WERI-Rb-1 (cell line): ENCODE measurements around the gene SLC35B1.

Source experiments
- DNase-seq: peaks from one replicate; pipeline ENCODE4 v3.0.0-alpha.2; 2020
- H3K27ac ChIP-seq: fragments of 250-450 bp; sonication (Bioruptor Pico); 2 replicates; pipeline ENCODE4 v1.5.1; 2020; ENCODE audit warnings: mild to moderate bottlenecking, moderate library complexity
- H3K27me3 ChIP-seq: fragments of 250-450 bp; sonication (Bioruptor Pico); 2 replicates; pipeline ENCODE4 v1.5.1; 2021; ENCODE audit warnings: mild to moderate bottlenecking, low read depth, moderate library complexity; ENCODE audit not compliant: insufficient read depth, severe bottlenecking
- H3K36me3 ChIP-seq: fragments of 250-450 bp; sonication (Bioruptor Pico); 2 replicates; pipeline ENCODE4 v1.5.1; 2020; ENCODE audit warnings: mild to moderate bottlenecking, moderate library complexity
- H3K4me3 ChIP-seq: 2 replicates; pipeline ENCODE4 v1.5.1; 2011; ENCODE audit warnings: low read depth, mild to moderate bottlenecking, control low read depth, low read length
- H3K9me3 ChIP-seq: fragments of 250-450 bp; sonication (Bioruptor Pico); 2 replicates; pipeline ENCODE4 v1.5.1; 2021; ENCODE audit warnings: mild to moderate bottlenecking, moderate library complexity; ENCODE audit not compliant: severe bottlenecking
- CTCF ChIP-seq: IDR thresholded peaks from 2 replicates; pipeline ENCODE4 v1.5.1; 2011; ENCODE audit warnings: low read depth, mild to moderate bottlenecking, control low read depth, inconsistent platforms, low read length

The SLC35B1 gene

GRCh38 chr17:49745175-49746139 is 37.7 kb upstream of the SLC35B1 start:
- H3K4me3 ChIP-seq, result no peak overlapping the region
- no peak for DNase-seq

GRCh38 chr17:49742166-49742638 is 34.4 kb upstream of the SLC35B1 start:
- peaks cover 4% of the 10 kb centered on the region; the same call in 1 of the 2 replicates for H3K36me3 ChIP-seq
- no peak for DNase-seq
- H3K4me3 ChIP-seq, result no peak overlapping the region
- H3K9me3 ChIP-seq, result no peaks in the 10 kb centered on the region
- H3K27ac ChIP-seq, result peak overlapping the region; percentile 78
- no peak for TF ChIP-seq CTCF
- H3K27me3 ChIP-seq, result no peaks in the 10 kb centered on the region

More at GRCh38 chr17:49745175-49746139, 37.7 kb upstream of the SLC35B1 start:
- H3K9me3 ChIP-seq, result no peaks in the 10 kb centered on the region
- no peaks in the 10 kb centered on the region for H3K27me3 ChIP-seq
- TF ChIP-seq CTCF, result no peak
- no peak overlapping the region for H3K27ac ChIP-seq
- peaks cover 14% of the 10 kb centered on the region for H3K36me3 ChIP-seq

DNA sequence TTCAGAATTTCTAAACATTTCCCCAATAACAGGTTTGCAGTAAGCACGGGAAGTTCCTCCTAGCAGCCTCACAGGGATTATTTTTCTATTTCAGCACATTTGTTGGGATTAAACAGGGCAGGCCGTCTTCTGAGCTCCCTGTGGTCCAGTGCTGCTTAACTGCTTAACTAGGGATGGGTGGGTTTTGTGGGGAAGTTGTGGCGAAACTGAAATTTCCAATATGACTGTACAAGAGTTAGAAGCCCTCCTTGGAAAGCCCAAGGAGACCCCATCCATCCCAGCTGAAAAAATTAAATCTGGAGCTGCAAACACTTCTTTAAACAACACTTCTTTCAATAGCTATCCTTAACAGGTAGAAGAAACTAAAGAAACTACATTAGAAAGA is 33.9 kb upstream of the SLC35B1 start:
- Histone ChIP-seq H3K36me3 (peaks cover 4% of the 10 kb centered on the region), H3K4me3 (no peak overlapping the region), H3K27me3 (no peaks in the 10 kb centered on the region), H3K27ac (peak overlapping the region; percentile 78), H3K9me3 (no peaks in the 10 kb centered on the region)
- peak; percentile 57 for DNase-seq
- no peak for TF ChIP-seq CTCF

DNA sequence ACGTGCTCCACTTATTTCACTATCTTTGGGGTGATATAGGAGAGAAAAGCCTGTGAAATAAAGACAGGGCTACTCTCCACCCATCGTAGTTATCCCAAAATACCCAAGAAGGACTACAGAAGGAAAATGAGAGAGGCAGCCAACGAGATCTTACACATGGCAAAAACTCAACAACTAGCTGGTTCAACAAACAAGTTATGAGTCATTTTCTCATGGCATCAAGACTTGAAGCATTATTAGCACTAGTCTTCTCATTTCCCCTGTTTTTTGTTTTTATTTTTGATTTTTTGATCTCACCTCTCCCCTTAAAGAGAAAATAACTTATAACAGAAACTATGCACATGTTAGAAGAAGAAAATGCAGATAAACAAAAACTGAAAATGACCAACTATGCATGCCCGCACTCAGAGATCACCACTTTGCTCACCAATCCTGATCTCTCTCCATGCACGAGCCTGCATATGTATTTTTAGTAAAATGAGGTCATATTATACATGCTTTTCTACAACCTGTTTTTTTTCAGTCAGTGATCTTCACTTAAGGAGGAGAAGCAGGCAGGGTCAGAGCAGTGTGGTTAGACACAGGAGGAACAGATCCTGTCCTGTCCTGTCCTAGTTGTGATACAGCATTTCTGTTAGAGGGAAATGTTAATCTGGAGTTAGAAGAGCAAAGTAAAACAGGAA is 33.4 kb upstream of the SLC35B1 start:
- peaks cover 4% of the 10 kb centered on the region for H3K36me3 ChIP-seq
- DNase-seq, result no peak
- H3K27me3 ChIP-seq, result no peaks in the 10 kb centered on the region
- TF ChIP-seq CTCF, result no peak
- H3K9me3 ChIP-seq, result no peaks in the 10 kb centered on the region
- H3K4me3 ChIP-seq, result no peak overlapping the region
- H3K27ac ChIP-seq, result peak overlapping the region; percentile 78

GRCh38 chr17:49739641-49740271 is 32.0 kb upstream of the SLC35B1 start:
- TF ChIP-seq CTCF, result no peak
- Histone ChIP-seq H3K9me3 (peaks cover 1% of the 10 kb centered on the region), H3K27me3 (no peaks in the 10 kb centered on the region), H3K36me3 (peaks cover 8% of the 10 kb centered on the region), H3K27ac (peak overlapping the region; percentile 78), H3K4me3 (no peak overlapping the region)
- DNase-seq, result no peak
